ENCODE data around the gene DLST.
A peak's percentile ranks its signal among the peaks of the same experiment; 100 is the strongest.
"Not testable (repeated sequence)": the region's sequence is repeated elsewhere in the genome, so short reads cannot be mapped to it uniquely, and the experiment has no call there.

The DLST gene

DNA sequence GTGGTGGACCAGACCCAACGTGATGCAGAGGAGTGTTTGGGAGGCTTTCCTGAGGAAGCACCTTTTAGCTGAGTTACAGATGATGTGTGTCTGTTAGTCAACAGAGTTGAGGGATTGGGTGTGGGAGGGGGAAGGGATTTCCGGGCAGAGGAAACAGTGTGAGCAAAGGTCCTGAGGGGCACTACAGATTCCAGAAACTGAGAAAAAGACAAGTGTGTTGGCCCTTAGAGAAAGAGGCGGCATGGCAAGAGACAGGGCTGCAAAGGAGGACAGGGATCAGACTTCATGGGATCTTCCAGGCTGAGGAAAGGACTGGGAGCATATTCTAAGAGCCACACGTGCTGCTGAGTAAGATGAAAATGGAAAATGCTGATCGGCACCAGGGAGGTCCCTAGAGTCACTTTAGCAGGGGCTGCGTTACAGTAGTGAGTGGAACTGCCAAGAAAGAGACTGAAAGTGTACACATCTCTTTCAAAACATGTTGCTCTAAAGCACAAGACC lies 50.7 kb downstream of the DLST start:
- H3F3A ChIP-seq (ENCODE audit: insufficient read depth, low read length), result no peaks in the 10 kb centered on the region
- H3K4me1 ChIP-seq (ENCODE audit: low read length), result no peaks in the 10 kb centered on the region
- H3K9me3 ChIP-seq (replicated peaks; ENCODE audit: insufficient read depth, low read length), result no peaks in the 10 kb centered on the region
- no peaks in the 10 kb centered on the region for H3K9me2 ChIP-seq (replicated peaks; ENCODE audit: insufficient read depth, low read length)
- H3K9ac ChIP-seq (ENCODE audit: low read length), result no peak overlapping the region
- H3K27me3 ChIP-seq (replicated peaks; ENCODE audit: insufficient read depth, low read length), result no peaks in the 10 kb centered on the region
- TF ChIP-seq EZH2 (optimal IDR thresholded peaks at IDR 0.05; ENCODE audit: low read depth, low read length) (no peak), EZH2phosphoT487 (IDR thresholded peaks at IDR 0.05; ENCODE audit: low read length) (no peak)
- TF ChIP-seq, protein P1, sequence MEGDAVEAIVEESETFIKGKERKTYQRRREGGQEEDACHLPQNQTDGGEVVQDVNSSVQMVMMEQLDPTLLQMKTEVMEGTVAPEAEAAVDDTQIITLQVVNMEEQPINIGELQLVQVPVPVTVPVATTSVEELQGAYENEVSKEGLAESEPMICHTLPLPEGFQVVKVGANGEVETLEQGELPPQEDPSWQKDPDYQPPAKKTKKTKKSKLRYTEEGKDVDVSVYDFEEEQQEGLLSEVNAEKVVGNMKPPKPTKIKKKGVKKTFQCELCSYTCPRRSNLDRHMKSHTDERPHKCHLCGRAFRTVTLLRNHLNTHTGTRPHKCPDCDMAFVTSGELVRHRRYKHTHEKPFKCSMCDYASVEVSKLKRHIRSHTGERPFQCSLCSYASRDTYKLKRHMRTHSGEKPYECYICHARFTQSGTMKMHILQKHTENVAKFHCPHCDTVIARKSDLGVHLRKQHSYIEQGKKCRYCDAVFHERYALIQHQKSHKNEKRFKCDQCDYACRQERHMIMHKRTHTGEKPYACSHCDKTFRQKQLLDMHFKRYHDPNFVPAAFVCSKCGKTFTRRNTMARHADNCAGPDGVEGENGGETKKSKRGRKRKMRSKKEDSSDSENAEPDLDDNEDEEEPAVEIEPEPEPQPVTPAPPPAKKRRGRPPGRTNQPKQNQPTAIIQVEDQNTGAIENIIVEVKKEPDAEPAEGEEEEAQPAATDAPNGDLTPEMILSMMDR (IDR thresholded peaks at IDR 0.05; ENCODE audit: low read length), result no peak
- H3K79me2 ChIP-seq (ENCODE audit: low read length), result no peaks in the 10 kb centered on the region
- no peak overlapping the region for H2AFZ ChIP-seq (ENCODE audit: low read length)
- H3K36me3 ChIP-seq (replicated peaks; ENCODE audit: insufficient read depth, low read length), result no peaks in the 10 kb centered on the region
- no peak for DNase-seq
- H3K4me2 ChIP-seq (ENCODE audit: low read depth, low read length), result peak overlapping the region; percentile 32; the same call in 1 of the 2 replicates
- H3K4me3 ChIP-seq (ENCODE audit: low read length), result no peak overlapping the region; the same call in 1 of the 2 replicates
- H3K27ac ChIP-seq (ENCODE audit: low read length), result no peak overlapping the region; the same call in 1 of the 2 replicates
- no peaks in the 10 kb centered on the region for H4K20me1 ChIP-seq (ENCODE audit: insufficient read depth, low read length)

DNA sequence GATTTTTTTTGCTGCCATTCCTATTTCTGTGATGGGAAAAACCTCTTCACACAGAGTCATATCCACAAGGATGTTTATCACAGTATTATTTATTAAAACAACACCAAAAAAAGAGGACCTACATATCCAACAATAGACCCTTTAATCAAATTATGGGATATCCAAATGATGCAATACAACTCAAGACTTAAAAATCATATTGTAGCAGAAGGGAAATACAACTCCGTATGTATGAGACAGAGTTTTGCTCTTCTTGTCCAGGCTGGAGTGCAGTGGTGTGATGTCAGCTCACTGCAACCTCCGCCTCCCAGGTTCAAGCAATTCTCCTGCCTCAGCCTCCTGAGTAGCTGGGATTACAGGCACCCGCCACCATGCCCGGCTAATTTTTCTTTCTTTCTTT lies 51.2 kb downstream of the DLST start:
- not testable (repeated sequence) for H3K79me2 ChIP-seq (ENCODE audit: low read length); H2AFZ ChIP-seq (ENCODE audit: low read length); H3K9ac ChIP-seq (ENCODE audit: low read length); H3F3A ChIP-seq (ENCODE audit: insufficient read depth, low read length); H3K4me2 ChIP-seq (ENCODE audit: low read depth, low read length); H3K36me3 ChIP-seq (replicated peaks; ENCODE audit: insufficient read depth, low read length); H3K27me3 ChIP-seq (replicated peaks; ENCODE audit: insufficient read depth, low read length); H4K20me1 ChIP-seq (ENCODE audit: insufficient read depth, low read length); H3K27ac ChIP-seq (ENCODE audit: low read length); DNase-seq; H3K4me1 ChIP-seq (ENCODE audit: low read length); H3K4me3 ChIP-seq (ENCODE audit: low read length); H3K9me2 ChIP-seq (replicated peaks; ENCODE audit: insufficient read depth, low read length); H3K9me3 ChIP-seq (replicated peaks; ENCODE audit: insufficient read depth, low read length)

DNA sequence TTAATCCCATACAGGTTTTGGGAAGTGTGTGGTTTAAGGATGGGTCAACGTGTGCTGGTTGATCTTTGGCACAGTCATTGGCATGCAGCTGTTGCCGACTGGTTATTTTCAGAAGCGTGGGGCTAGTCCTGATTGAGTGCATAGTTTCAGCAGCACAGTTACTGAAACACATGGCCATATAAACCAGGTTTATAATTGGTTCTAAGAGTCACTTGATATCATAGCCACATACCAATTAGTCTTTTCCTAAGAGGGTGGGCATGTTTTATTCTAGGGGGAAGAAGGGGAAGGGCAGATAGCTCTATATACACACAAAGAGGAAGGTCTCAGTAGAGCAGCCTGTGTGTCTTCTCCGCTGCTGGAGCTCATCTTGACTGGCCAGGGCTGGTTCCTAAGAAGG lies 52.3 kb downstream of the DLST start:
- Histone ChIP-seq H3K4me3 (ENCODE audit: low read length) (no peak overlapping the region), H3K79me2 (ENCODE audit: low read length) (no peaks in the 10 kb centered on the region), H2AFZ (ENCODE audit: low read length) (no peak overlapping the region), H3F3A (ENCODE audit: insufficient read depth, low read length) (no peaks in the 10 kb centered on the region), H3K27ac (ENCODE audit: low read length) (no peak overlapping the region), H3K9ac (ENCODE audit: low read length) (no peak overlapping the region), H3K27me3 (replicated peaks; ENCODE audit: insufficient read depth, low read length) (no peaks in the 10 kb centered on the region), H4K20me1 (ENCODE audit: insufficient read depth, low read length) (no peaks in the 10 kb centered on the region), H3K4me2 (ENCODE audit: low read depth, low read length) (no peak overlapping the region), H3K4me1 (ENCODE audit: low read length) (no peaks in the 10 kb centered on the region), H3K36me3 (replicated peaks; ENCODE audit: insufficient read depth, low read length) (no peaks in the 10 kb centered on the region), H3K9me3 (replicated peaks; ENCODE audit: insufficient read depth, low read length) (no peaks in the 10 kb centered on the region), H3K9me2 (replicated peaks; ENCODE audit: insufficient read depth, low read length) (no peaks in the 10 kb centered on the region)
- no peak for DNase-seq
- no peak for TF ChIP-seq EZH2 (optimal IDR thresholded peaks at IDR 0.05; ENCODE audit: low read depth, low read length)
- no peak for TF ChIP-seq EZH2phosphoT487 (IDR thresholded peaks at IDR 0.05; ENCODE audit: low read length)
- TF ChIP-seq, protein P1 (IDR thresholded peaks at IDR 0.05; ENCODE audit: low read length), result no peak

DNA sequence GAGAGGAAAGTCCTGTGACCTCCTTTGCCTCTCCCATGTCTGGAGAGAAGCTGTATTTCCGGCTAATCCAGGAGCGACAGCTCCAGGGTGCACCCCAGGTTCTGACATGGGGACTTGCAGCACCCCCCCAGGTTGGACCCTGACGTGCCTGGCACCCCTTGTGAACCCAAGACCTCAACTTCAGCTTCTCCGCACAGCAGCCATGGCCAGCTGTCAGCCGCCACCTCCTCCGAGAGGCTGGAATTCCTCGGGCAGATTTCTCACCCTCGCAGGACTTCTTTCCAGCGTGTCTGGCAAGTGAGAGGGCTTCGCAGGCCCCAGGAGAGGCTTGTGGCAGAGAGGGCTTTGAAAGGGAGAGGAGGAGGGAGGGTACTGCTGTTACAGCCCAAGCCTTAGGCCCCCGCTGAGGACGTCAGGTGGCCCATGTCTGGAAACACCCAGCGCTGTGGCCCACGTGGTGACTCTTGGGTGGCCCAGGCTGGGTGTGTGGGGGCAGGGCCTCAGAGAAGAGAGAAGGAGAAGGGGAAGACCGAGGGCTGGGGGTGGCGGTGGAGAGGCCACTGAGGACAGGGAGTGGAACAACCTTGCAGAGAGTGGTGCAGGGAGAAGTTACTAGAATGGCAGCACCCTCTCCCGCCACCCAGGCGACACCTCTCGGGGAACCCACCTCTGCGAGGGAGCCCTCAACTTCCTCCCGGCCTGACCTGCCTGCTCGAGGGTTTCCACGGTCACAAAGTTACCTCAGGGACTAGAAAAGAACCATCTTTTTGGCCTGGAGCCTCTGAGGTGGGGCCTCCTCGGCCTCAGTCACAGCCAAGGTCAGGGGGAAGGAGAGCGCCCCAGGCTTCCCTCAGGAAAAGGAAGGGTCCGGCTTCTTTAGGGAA lies 53.0 kb downstream of the DLST start:
- Histone ChIP-seq H3K27me3 (replicated peaks; ENCODE audit: insufficient read depth, low read length) (no peaks in the 10 kb centered on the region), H3K4me1 (ENCODE audit: low read length) (no peaks in the 10 kb centered on the region), H3K9me2 (replicated peaks; ENCODE audit: insufficient read depth, low read length) (no peaks in the 10 kb centered on the region), H3K9me3 (replicated peaks; ENCODE audit: insufficient read depth, low read length) (no peaks in the 10 kb centered on the region), H3F3A (ENCODE audit: insufficient read depth, low read length) (no peaks in the 10 kb centered on the region), H3K27ac (ENCODE audit: low read length) (no peak overlapping the region), H3K79me2 (ENCODE audit: low read length) (no peaks in the 10 kb centered on the region), H3K36me3 (replicated peaks; ENCODE audit: insufficient read depth, low read length) (no peaks in the 10 kb centered on the region), H3K9ac (ENCODE audit: low read length) (no peak overlapping the region), H3K4me3 (ENCODE audit: low read length) (no peak overlapping the region), H3K4me2 (ENCODE audit: low read depth, low read length) (no peak overlapping the region), H4K20me1 (ENCODE audit: insufficient read depth, low read length) (no peaks in the 10 kb centered on the region), H2AFZ (ENCODE audit: low read length) (no peak overlapping the region)
- TF ChIP-seq, protein P1 (IDR thresholded peaks at IDR 0.05; ENCODE audit: low read length), result no peak
- TF ChIP-seq EZH2 (optimal IDR thresholded peaks at IDR 0.05; ENCODE audit: low read depth, low read length) (no peak), EZH2phosphoT487 (IDR thresholded peaks at IDR 0.05; ENCODE audit: low read length) (no peak)
- DNase-seq, result no peak
